ENCODE data around the gene NPAS2. TPM values are rescaled to one million over a fixed set of nuclear protein-coding genes. Genes with fewer than 3 reads are reported as not detected.

Gene NPAS2
- total RNA-seq, 2 donors from 2014 or later = 33.9 to 38.3 TPM

DNA sequence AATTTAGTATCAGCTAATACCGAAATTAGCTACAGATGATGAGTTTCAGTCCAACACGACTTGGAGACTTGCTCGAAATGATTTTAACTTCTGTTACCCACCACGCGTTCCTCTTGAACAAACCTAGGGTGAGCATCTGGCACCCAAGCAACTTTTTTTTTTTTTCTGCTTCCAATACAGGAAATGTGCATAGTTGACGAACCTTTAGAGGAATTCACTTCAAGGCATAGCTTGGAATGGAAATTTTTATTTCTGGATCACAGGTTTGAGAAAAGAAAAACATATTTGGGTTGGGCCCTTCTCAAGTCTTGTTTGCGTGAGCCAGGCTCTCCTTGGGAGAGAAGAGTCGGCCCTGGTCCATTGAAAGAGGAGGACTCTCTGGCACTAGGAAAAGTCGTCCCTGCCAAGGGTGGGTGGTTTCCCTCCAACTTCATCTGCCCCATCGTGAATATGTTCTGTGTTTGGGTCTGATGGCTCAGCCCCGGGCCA lies 144.8 kb downstream of the NPAS2 start:
- Histone ChIP-seq H3K9ac (ENCODE audit: low read depth in 2 of 2, low read length in 2 of 2) (no peak overlapping the region), H3K4me3 (no peak overlapping the region), H3K36me3 (no peaks in the 10 kb centered on the region), H3K4me1 (no peaks in the 10 kb centered on the region), H3K9me3 (no peaks in the 10 kb centered on the region), H3K27ac (no peak overlapping the region), H3K27me3 (no peaks in the 10 kb centered on the region)
- intact Hi-C loops (cut with DNase I) = no loop called here
- DNase-seq = no peak
- TF ChIP-seq, protein P1, sequence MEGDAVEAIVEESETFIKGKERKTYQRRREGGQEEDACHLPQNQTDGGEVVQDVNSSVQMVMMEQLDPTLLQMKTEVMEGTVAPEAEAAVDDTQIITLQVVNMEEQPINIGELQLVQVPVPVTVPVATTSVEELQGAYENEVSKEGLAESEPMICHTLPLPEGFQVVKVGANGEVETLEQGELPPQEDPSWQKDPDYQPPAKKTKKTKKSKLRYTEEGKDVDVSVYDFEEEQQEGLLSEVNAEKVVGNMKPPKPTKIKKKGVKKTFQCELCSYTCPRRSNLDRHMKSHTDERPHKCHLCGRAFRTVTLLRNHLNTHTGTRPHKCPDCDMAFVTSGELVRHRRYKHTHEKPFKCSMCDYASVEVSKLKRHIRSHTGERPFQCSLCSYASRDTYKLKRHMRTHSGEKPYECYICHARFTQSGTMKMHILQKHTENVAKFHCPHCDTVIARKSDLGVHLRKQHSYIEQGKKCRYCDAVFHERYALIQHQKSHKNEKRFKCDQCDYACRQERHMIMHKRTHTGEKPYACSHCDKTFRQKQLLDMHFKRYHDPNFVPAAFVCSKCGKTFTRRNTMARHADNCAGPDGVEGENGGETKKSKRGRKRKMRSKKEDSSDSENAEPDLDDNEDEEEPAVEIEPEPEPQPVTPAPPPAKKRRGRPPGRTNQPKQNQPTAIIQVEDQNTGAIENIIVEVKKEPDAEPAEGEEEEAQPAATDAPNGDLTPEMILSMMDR (IDR thresholded peaks at IDR 0.05) = no peak

DNA sequence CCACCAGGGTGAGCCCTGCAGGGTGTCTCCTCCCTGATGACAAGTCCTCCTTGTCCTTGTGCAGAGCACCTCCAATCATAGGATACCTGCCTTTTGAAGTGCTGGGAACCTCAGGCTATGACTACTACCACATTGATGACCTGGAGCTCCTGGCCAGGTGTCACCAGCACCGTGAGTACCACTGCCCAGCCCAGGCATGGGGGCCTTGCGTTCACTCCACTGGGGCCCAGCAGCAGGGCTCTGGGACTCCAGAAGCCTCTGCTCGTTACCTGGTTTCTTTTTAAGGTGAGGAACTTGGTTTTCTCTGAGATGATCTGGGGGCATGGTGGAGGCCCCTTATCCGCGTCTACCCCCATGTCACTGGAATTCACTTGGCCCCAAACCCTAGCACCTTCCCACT lies 145.7 kb downstream of the NPAS2 start:
- intact Hi-C loops (cut with DNase I) = no loop called here
- H3K36me3 ChIP-seq = no peaks in the 10 kb centered on the region

DNA sequence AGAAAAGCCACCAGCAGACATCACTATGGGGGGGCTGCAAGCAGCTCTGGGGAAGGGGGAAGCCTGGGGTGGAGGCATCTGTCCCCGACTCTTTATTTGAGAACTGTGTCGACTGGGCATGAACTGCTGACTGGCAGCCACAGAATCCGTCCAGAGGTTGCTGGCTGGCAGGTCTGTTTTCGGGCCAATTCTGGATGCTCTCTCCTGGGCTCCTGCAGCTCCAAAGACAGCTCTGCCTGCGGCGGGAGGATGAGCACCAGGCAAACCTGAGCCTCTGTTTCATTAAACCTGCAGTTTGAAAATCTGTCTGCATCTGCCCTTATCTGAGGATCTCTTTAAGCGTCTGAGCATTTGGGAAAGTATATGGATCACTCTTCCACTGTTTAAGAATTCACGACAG lies 147.8 kb downstream of the NPAS2 start:
- DNase-seq = no peak
- H3K9me3 ChIP-seq = no peaks in the 10 kb centered on the region
- no peak overlapping the region for H3K4me3 ChIP-seq
- no peak overlapping the region for H3K27ac ChIP-seq
- intact Hi-C loops (cut with DNase I) = no loop called here
- H3K27me3 ChIP-seq = no peaks in the 10 kb centered on the region
- H3K4me1 ChIP-seq = no peaks in the 10 kb centered on the region
- H3K36me3 ChIP-seq = no peaks in the 10 kb centered on the region
- TF ChIP-seq, protein P1 (IDR thresholded peaks at IDR 0.05) = no peak
- H3K9ac ChIP-seq (ENCODE audit: low read depth in 2 of 2, low read length in 2 of 2) = no peak overlapping the region

More for the DNA sequence above, 145.7 kb downstream of the NPAS2 start:
- H3K27me3 ChIP-seq = no peaks in the 10 kb centered on the region
- TF ChIP-seq, protein P1 (IDR thresholded peaks at IDR 0.05) = no peak
- no peak for DNase-seq
- no peaks in the 10 kb centered on the region for H3K9me3 ChIP-seq
- no peak overlapping the region for H3K4me3 ChIP-seq
- no peak overlapping the region for H3K9ac ChIP-seq (ENCODE audit: low read depth in 2 of 2, low read length in 2 of 2)
- no peak overlapping the region for H3K27ac ChIP-seq
- H3K4me1 ChIP-seq = no peaks in the 10 kb centered on the region

DNA sequence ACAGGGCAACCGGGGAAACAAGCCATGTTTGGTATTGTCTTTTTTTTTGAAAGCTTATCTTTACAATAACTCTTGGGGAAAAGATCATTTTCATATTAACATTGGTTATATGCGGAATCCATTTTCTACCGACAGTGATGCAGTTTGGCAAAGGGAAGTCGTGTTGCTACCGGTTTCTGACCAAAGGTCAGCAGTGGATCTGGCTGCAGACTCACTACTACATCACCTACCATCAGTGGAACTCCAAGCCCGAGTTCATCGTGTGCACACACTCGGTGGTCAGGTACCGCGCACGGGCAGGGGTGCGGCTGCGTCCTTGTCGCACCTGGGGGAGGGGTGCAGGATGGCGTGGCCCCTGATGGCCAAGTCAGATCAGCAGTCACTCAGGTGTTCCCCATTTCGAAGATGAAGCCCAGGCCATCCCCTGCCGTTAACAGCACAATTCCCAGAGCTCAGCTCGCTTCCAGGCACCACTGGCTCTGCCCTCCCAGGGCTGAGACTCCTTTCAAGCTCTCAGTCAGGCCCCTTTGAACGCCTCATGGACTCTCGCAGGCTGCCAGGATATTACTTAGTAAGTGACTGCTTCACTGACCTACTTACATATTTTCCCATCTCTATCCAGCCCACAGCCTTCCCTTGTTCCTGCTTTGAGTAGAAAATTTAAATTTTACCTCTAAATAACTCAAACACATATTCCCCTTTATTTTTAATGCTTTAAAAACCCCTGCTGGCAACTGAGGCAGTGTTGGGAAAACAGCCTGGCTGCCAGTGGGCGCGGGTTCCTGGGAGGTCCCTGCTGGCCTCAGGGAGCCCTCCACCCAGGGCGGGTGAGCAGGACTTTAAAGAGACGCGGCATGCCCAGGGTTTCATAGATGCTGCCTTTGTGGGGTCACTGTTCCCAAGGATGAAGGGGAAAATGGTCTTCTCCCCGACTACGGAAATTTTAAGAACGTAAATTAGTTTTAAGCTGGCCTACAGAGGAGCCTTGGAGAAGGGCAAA lies 148.5 kb downstream of the NPAS2 start:
- no peaks in the 10 kb centered on the region for H3K36me3 ChIP-seq
- no peak overlapping the region for H3K4me3 ChIP-seq
- H3K27ac ChIP-seq = no peak overlapping the region
- intact Hi-C loops (cut with DNase I) = no loop called here
- no peak for DNase-seq
- no peak overlapping the region for H3K9ac ChIP-seq (ENCODE audit: low read depth in 2 of 2, low read length in 2 of 2)
- H3K9me3 ChIP-seq = no peaks in the 10 kb centered on the region
- no peaks in the 10 kb centered on the region for H3K27me3 ChIP-seq
- TF ChIP-seq, protein P1 (IDR thresholded peaks at IDR 0.05) = no peak
- H3K4me1 ChIP-seq = no peaks in the 10 kb centered on the region

DNA sequence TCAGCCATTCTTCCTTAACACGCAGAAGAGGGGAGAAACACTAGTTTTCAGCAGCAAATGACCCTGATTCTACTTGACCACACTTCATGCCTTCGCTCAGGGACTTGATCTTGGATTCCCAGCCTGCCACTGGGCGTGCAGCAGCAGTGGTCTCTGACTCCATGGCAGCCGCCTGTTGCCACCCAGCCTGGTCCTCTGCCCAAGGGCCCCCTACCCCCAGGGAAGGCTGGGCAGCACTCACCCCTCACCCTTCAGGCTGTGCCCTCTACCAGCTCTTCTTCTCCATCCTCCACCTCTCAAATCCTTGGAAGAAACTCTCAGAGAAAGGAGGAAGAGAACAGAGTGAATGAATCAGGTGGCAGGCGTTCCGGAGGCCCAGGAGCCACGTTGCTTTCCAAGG lies 150.1 kb downstream of the NPAS2 start:
- no peaks in the 10 kb centered on the region for H3K9me3 ChIP-seq
- no peak overlapping the region for H3K27ac ChIP-seq
- intact Hi-C loops (cut with DNase I) = no loop called here
- no peak overlapping the region for H3K4me3 ChIP-seq
- no peaks in the 10 kb centered on the region for H3K4me1 ChIP-seq
- H3K36me3 ChIP-seq = no peaks in the 10 kb centered on the region
- no peaks in the 10 kb centered on the region for H3K27me3 ChIP-seq
- no peak for DNase-seq
- TF ChIP-seq, protein P1 (IDR thresholded peaks at IDR 0.05) = no peak
- H3K9ac ChIP-seq (ENCODE audit: low read depth in 2 of 2, low read length in 2 of 2) = no peak overlapping the region
